ENCODE results near the gene PRR19. TPM values are rescaled to one million over a fixed set of nuclear protein-coding genes. Genes with fewer than 3 reads are reported as not detected.
A peak's percentile ranks its signal among the peaks of the same experiment; 100 is the strongest.

The PRR19 gene
- total and polyA plus RNA-seq, 4 donors = 0.27 to 0.43 (median 0.42) TPM; not detected in 1

- Histone ChIP-seq H3K36me3 (ENCODE audit: control insufficient read depth in 4 of 4, insufficient read depth in 3 of 4, low read depth in 1 of 4, low read length in 3 of 4) (peaks cover 5 to 21% (median 12%) of the 10 kb centered on the region in 4 donors), H3K27ac (ENCODE audit: low read depth in 1 of 2, low read length in 2 of 2) (no peak overlapping the region)
These were observed 28.4 kb upstream of the PRR19 start for GRCh38 chr19:42273407-42274064.

GRCh38 chr19:42274065-42274682, 27.8 kb upstream of the PRR19 start:
- Histone ChIP-seq H3K9ac (ENCODE audit: low read depth in 1 of 2, low read length in 2 of 2) (no peak overlapping the region), H3K36me3 (ENCODE audit: control insufficient read depth in 4 of 4, insufficient read depth in 3 of 4, low read depth in 1 of 4, low read length in 3 of 4) (peaks cover 5 to 21% (median 12%) of the 10 kb centered on the region in 4 donors), H3K27me3 (ENCODE audit: control insufficient read depth in 4 of 4, insufficient read depth in 4 of 4, low read length in 3 of 4) (no peaks in the 10 kb centered on the region), H3K4me3 (ENCODE audit: low read depth in 1 of 3, low read length in 3 of 3) (no peak overlapping the region), H3K4me1 (ENCODE audit: control insufficient read depth in 4 of 4, insufficient read depth in 4 of 4, low read length in 3 of 4) (peaks cover 23 to 58% (median 35%) of the 10 kb centered on the region in 4 donors), H3K9me3 (ENCODE audit: control insufficient read depth in 4 of 4, low read length in 3 of 4) (no peaks in the 10 kb centered on the region), H3K27ac (ENCODE audit: low read depth in 1 of 2, low read length in 2 of 2) (peak overlapping the region in 1 of 2 donors; percentile 16)
- no peak for TF ChIP-seq NR2F2 (IDR thresholded peaks at IDR 0.05)
- no peak for TF ChIP-seq HNF4A (conservative IDR thresholded peaks at IDR 0.05)
- TF ChIP-seq MAX (IDR thresholded peaks at IDR 0.05) = no peak
- no peak for TF ChIP-seq RAD21 (IDR thresholded peaks at IDR 0.05)
- TF ChIP-seq FOXA2 (IDR thresholded peaks at IDR 0.05) = no peak
- TF ChIP-seq ZBTB33 (IDR thresholded peaks at IDR 0.05) = no peak
- no peak for TF ChIP-seq CTCF (IDR thresholded peaks at IDR 0.05; ENCODE audit: low read depth, low read length, missing input control)
- no peak for TF ChIP-seq HNF4G (IDR thresholded peaks at IDR 0.05)
- TF ChIP-seq REST (IDR thresholded peaks at IDR 0.05) = no peak
- TF ChIP-seq ATF3 (IDR thresholded peaks at IDR 0.05) = no peak
- TF ChIP-seq EGR1 (IDR thresholded peaks at IDR 0.05; ENCODE audit: low read depth in 2 of 2) = no peak
- no peak for TF ChIP-seq YY1 (IDR thresholded peaks at IDR 0.05)
- no peak for TF ChIP-seq TAF1 (conservative IDR thresholded peaks at IDR 0.05)
- no peak for TF ChIP-seq JUND (IDR thresholded peaks at IDR 0.05)
- no peak for TF ChIP-seq FOXA1 (IDR thresholded peaks at IDR 0.05)
- TF ChIP-seq SP1 (IDR thresholded peaks at IDR 0.05) = no peak
- no peak for TF ChIP-seq GABPA (IDR thresholded peaks at IDR 0.05 in 1 of 2, conservative IDR thresholded peaks at IDR 0.05 in 1 of 2)
- no peak for TF ChIP-seq RXRA (IDR thresholded peaks at IDR 0.05)
- DNase-seq (ENCODE audit: low spot score) = no peak
- 95% methylated on average over 22 of the region's 22 CpGs for WGBS

More at GRCh38 chr19:42273407-42274064, 28.4 kb upstream of the PRR19 start:
- TF ChIP-seq RAD21 (IDR thresholded peaks at IDR 0.05) (no peak), GABPA (IDR thresholded peaks at IDR 0.05 in 1 of 2, conservative IDR thresholded peaks at IDR 0.05 in 1 of 2) (no peak), FOXA1 (IDR thresholded peaks at IDR 0.05) (no peak)
- Histone ChIP-seq H3K4me3 (ENCODE audit: low read depth in 1 of 3, low read length in 3 of 3) (no peak overlapping the region), H3K27me3 (ENCODE audit: control insufficient read depth in 4 of 4, insufficient read depth in 4 of 4, low read length in 3 of 4) (no peaks in the 10 kb centered on the region), H3K9me3 (ENCODE audit: control insufficient read depth in 4 of 4, low read length in 3 of 4) (no peaks in the 10 kb centered on the region), H3K9ac (ENCODE audit: low read depth in 1 of 2, low read length in 2 of 2) (no peak overlapping the region), H3K4me1 (ENCODE audit: control insufficient read depth in 4 of 4, insufficient read depth in 4 of 4, low read length in 3 of 4) (peaks cover 17 to 52% (median 29%) of the 10 kb centered on the region in 4 donors)
- 97% methylated on average over 43 of the region's 43 CpGs for WGBS
- peak; percentile 32 for DNase-seq (ENCODE audit: low spot score)
